Stimulated activated CD8-positive, alpha-beta memory T cell treated with anti-CD3 and anti-CD28 coated beads, Interleukin-4, amount 100 ng/mL, for 4 hours (primary cell): ENCODE measurements around the gene HOXA1.

Source experiments
- DNase-seq, 2 donors: peaks; one replicate each; pipeline ENCODE4 v3.0.0-alpha.2; 2020; ENCODE audit warnings: low read depth in 2 of 2, low spot score in 1 of 2

The HOXA1 gene

GRCh38 chr7:27106181-27106900 is 10.5 kb upstream of the HOXA1 start:
- DNase-seq, result no peak

GRCh38 chr7:27105301-27106031 is 9.7 kb upstream of the HOXA1 start:
- DNase-seq, result no peak

- no peak for DNase-seq
Observed at GRCh38 chr7:27104341-27105058, 8.7 kb upstream of the HOXA1 start.

- no peak for DNase-seq
Observed at GRCh38 chr7:27103489-27104226, 7.9 kb upstream of the HOXA1 start.

- DNase-seq, result no peak
Observed at GRCh38 chr7:27102581-27103442, 7.0 kb upstream of the HOXA1 start, which contains the start of gene HOXA2. Gene HOXA2 (minus strand): TSS chr7:27102683. CDS start chr7:27102500, 183 bp downstream.

GRCh38 chr7:27101957-27102580 is 6.3 kb upstream of the HOXA1 start:
- no peak for DNase-seq

GRCh38 chr7:27101171-27101956 is 5.6 kb upstream of the HOXA1 start:
- no peak for DNase-seq

GRCh38 chr7:27100694-27101170 is 4.9 kb upstream of the HOXA1 start:
- DNase-seq, result no peak

- no peak for DNase-seq
Observed at GRCh38 chr7:27099453-27100370, 3.9 kb upstream of the HOXA1 start.

GRCh38 chr7:27098578-27099451 is 3.0 kb upstream of the HOXA1 start:
- DNase-seq, result no peak

GRCh38 chr7:27097686-27098577 is 2.1 kb upstream of the HOXA1 start:
- no peak for DNase-seq

- no peak for DNase-seq
Observed at GRCh38 chr7:27096768-27097514, 1.1 kb upstream of the HOXA1 start.

- DNase-seq, result no peak
Observed at GRCh38 chr7:27095050-27095896, 527 bp downstream of the HOXA1 start.
